Measurements from ENCODE around the gene PDE7B. TPM values are rescaled to one million over a fixed set of nuclear protein-coding genes. Genes with fewer than 3 reads are reported as not detected.

The PDE7B gene
- total RNA-seq, 1 experiment from 2014 or later, result not detected

DNA sequence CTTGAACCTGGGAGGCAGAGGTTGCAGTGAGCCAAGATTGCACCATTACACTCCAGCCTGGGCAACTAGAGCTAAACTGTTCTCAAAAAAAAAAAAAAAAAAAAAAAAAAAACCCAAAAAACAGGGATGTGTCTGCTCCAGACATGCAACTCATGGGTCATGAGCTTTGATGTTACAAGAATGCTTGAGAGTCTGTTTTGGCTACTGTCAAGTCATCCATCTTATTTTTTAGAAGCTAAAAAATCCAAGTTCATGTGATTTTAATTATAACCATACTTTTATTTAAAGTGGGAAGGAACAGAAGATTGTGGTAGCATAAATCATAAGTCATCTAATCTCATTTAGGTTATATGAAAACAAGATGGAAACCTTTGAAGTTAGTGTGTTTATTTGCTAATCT, 120.6 kb downstream of the PDE7B start:
- BruUV-seq (replicated peaks), result no TSS peak
- POLR2A ChIA-PET (ENCODE audit: low non-redundant PET), result no interaction called here
- TF ChIP-seq, protein P1, sequence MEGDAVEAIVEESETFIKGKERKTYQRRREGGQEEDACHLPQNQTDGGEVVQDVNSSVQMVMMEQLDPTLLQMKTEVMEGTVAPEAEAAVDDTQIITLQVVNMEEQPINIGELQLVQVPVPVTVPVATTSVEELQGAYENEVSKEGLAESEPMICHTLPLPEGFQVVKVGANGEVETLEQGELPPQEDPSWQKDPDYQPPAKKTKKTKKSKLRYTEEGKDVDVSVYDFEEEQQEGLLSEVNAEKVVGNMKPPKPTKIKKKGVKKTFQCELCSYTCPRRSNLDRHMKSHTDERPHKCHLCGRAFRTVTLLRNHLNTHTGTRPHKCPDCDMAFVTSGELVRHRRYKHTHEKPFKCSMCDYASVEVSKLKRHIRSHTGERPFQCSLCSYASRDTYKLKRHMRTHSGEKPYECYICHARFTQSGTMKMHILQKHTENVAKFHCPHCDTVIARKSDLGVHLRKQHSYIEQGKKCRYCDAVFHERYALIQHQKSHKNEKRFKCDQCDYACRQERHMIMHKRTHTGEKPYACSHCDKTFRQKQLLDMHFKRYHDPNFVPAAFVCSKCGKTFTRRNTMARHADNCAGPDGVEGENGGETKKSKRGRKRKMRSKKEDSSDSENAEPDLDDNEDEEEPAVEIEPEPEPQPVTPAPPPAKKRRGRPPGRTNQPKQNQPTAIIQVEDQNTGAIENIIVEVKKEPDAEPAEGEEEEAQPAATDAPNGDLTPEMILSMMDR (conservative IDR thresholded peaks at IDR 0.05; ENCODE audit: low read depth, low read length), result no peak
- TF ChIP-seq EZH2 (IDR thresholded peaks at IDR 0.05; ENCODE audit: borderline replicate concordance, low read depth, low read length, poor library complexity, severe bottlenecking), result no peak

GRCh38 chr6:135972586-135972985, 121.1 kb downstream of the PDE7B start:
- intact Hi-C loops (cut with micrococcal nuclease; ENCODE audit: unreplicated experiment), result no loop called here
- ChIA-PET POLR2A (ENCODE audit: low non-redundant PET) (no interaction called here), CTCF (interaction anchor here (0.6 kb wide), 1 partner anchor 63 kb away, joined by 4 read pairs; no protein-coding TSS in a partner anchor)
- no peak overlapping the region for H3K27ac ChIP-seq (ENCODE audit: low read depth, low read length, poor library complexity, severe bottlenecking)
- H3K36me3 ChIP-seq (ENCODE audit: insufficient read depth, low read length, poor library complexity, severe bottlenecking), result no peaks in the 10 kb centered on the region
- TF ChIP-seq EZH2 (IDR thresholded peaks at IDR 0.05; ENCODE audit: borderline replicate concordance, low read depth, low read length, poor library complexity, severe bottlenecking), result no peak
- TF ChIP-seq, protein P1 (conservative IDR thresholded peaks at IDR 0.05; ENCODE audit: low read depth, low read length), result no peak
- no peak for DNase-seq (ENCODE audit: low spot score)
- no peaks in the 10 kb centered on the region for H3K9me3 ChIP-seq (ENCODE audit: low read depth, low read length, poor library complexity, severe bottlenecking)
- no peaks in the 10 kb centered on the region for H3K4me1 ChIP-seq (ENCODE audit: insufficient read depth, low read length, poor library complexity, severe bottlenecking)
- H3K4me3 ChIP-seq (ENCODE audit: low read depth, low read length, poor library complexity, severe bottlenecking), result no peak overlapping the region
- BruUV-seq (replicated peaks), result no TSS peak
- H3K27me3 ChIP-seq (replicated peaks; ENCODE audit: insufficient read depth, low read depth, low read length, poor library complexity), result peaks cover 10% of the 10 kb centered on the region

More for the DNA sequence above, 120.6 kb downstream of the PDE7B start:
- intact Hi-C loops (cut with micrococcal nuclease; ENCODE audit: unreplicated experiment), result no loop called here
- CTCF ChIA-PET, result interaction anchor here (0.6 kb wide), 1 partner anchor 63 kb away, joined by 4 read pairs; no protein-coding TSS in a partner anchor
- no peak for DNase-seq (ENCODE audit: low spot score)
- H3K9me3 ChIP-seq (ENCODE audit: low read depth, low read length, poor library complexity, severe bottlenecking), result no peaks in the 10 kb centered on the region
- H3K36me3 ChIP-seq (ENCODE audit: insufficient read depth, low read length, poor library complexity, severe bottlenecking), result no peaks in the 10 kb centered on the region
- no peak overlapping the region for H3K27ac ChIP-seq (ENCODE audit: low read depth, low read length, poor library complexity, severe bottlenecking)
- H3K27me3 ChIP-seq (replicated peaks; ENCODE audit: insufficient read depth, low read depth, low read length, poor library complexity), result peaks cover 10% of the 10 kb centered on the region
- no peaks in the 10 kb centered on the region for H3K4me1 ChIP-seq (ENCODE audit: insufficient read depth, low read length, poor library complexity, severe bottlenecking)
- no peak overlapping the region for H3K4me3 ChIP-seq (ENCODE audit: low read depth, low read length, poor library complexity, severe bottlenecking)

DNA sequence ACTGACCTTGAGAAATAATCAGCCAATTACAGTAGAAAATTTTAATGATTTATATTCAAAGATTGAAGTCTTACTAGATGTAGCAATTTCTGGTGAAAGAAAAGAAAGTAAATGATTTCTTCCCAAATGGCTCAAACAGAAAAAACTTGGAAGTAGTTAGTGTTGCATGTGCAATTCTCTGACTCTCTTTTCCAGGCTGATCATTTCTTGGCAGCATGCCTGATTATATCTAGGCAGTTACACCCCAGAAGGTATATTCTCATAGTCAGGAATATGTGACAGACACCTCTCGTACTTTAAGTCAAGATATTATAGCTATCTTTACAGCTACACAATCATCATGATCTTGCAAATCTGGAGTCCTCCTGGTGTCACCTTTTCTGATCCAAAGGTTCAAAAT, 122.9 kb downstream of the PDE7B start:
- H3K27me3 ChIP-seq (replicated peaks; ENCODE audit: insufficient read depth, low read depth, low read length, poor library complexity), result peaks cover 10% of the 10 kb centered on the region
- POLR2A ChIA-PET (ENCODE audit: low non-redundant PET), result no interaction called here
- intact Hi-C loops (cut with micrococcal nuclease; ENCODE audit: unreplicated experiment), result no loop called here
- H3K4me1 ChIP-seq (ENCODE audit: insufficient read depth, low read length, poor library complexity, severe bottlenecking), result no peaks in the 10 kb centered on the region
- H3K4me3 ChIP-seq (ENCODE audit: low read depth, low read length, poor library complexity, severe bottlenecking), result no peak overlapping the region
- no peak overlapping the region for H3K27ac ChIP-seq (ENCODE audit: low read depth, low read length, poor library complexity, severe bottlenecking)
- no TSS peak for BruUV-seq (replicated peaks)
- no peaks in the 10 kb centered on the region for H3K36me3 ChIP-seq (ENCODE audit: insufficient read depth, low read length, poor library complexity, severe bottlenecking)
- no peak for DNase-seq (ENCODE audit: low spot score)
- TF ChIP-seq, protein P1 (conservative IDR thresholded peaks at IDR 0.05; ENCODE audit: low read depth, low read length), result no peak
- no peak for TF ChIP-seq EZH2 (IDR thresholded peaks at IDR 0.05; ENCODE audit: borderline replicate concordance, low read depth, low read length, poor library complexity, severe bottlenecking)
- CTCF ChIA-PET, result no interaction called here
- no peaks in the 10 kb centered on the region for H3K9me3 ChIP-seq (ENCODE audit: low read depth, low read length, poor library complexity, severe bottlenecking)

All from A673 (cell line).